NCI-H2029 treated with DMSO at 0.1 percent for 48 hours (cell line): Measurements from ENCODE around the gene NUDT21.

Experiments used
- DNase-seq: peaks from one replicate; lab custom pipeline; 2025; lab: John Stamatoyannopoulos, UW

NUDT21 gene

GRCh38 chr16:56462064-56462796 is 11.1 kb upstream of the NUDT21 start:
- no peak for DNase-seq

- no peak for DNase-seq
These were observed 9.0 kb upstream of the NUDT21 start for GRCh38 chr16:56460101-56460500.

GRCh38 chr16:56457927-56458470 is 6.9 kb upstream of the NUDT21 start:
- DNase-seq: no peak

- no peak for DNase-seq
These were observed 889 bp upstream of the NUDT21 start for GRCh38 chr16:56451753-56452689.

GRCh38 chr16:56450275-56450985 is 702 bp downstream of the NUDT21 start:
- no peak for DNase-seq

- DNase-seq: no peak
These were observed 3.1 kb downstream of the NUDT21 start for GRCh38 chr16:56448005-56448404.

- no peak for DNase-seq
These were observed 3.8 kb downstream of the NUDT21 start for GRCh38 chr16:56447286-56447685.

- no peak for DNase-seq
These were observed 13.1 kb downstream of the NUDT21 start for GRCh38 chr16:56438038-56438437.

- no peak for DNase-seq
These were observed 14.9 kb downstream of the NUDT21 start for GRCh38 chr16:56436258-56436657.

GRCh38 chr16:56428091-56428490 is 23.0 kb downstream of the NUDT21 start:
- DNase-seq: no peak

- no peak for DNase-seq
These were observed 24.5 kb downstream of the NUDT21 start for GRCh38 chr16:56426585-56426984.

GRCh38 chr16:56425439-56425832 is 25.7 kb downstream of the NUDT21 start, which contains the start of gene AMFR:
TSS of gene AMFR (minus strand) at chr16:56425545. CDS start at chr16:56425327, 218 bp downstream.
- no peak for DNase-seq

- DNase-seq: no peak
These were observed 26.2 kb downstream of the NUDT21 start for GRCh38 chr16:56424791-56425438.

GRCh38 chr16:56424404-56424764 is 26.7 kb downstream of the NUDT21 start:
- DNase-seq: no peak

GRCh38 chr16:56423584-56424403 is 27.3 kb downstream of the NUDT21 start:
- no peak for DNase-seq

- DNase-seq: no peak
These were observed 28.2 kb downstream of the NUDT21 start for GRCh38 chr16:56422896-56423441.

- DNase-seq: no peak
These were observed 29.0 kb downstream of the NUDT21 start for GRCh38 chr16:56421976-56422669.

GRCh38 chr16:56421313-56421712 is 29.8 kb downstream of the NUDT21 start:
- DNase-seq: no peak

- no peak for DNase-seq
These were observed 30.5 kb downstream of the NUDT21 start for GRCh38 chr16:56420613-56421012.
